ENCODE results near the gene IQCF2.
A peak's percentile ranks its signal among the peaks of the same experiment; 100 is the strongest.

The IQCF2 gene

GRCh38 chr3:51860703-51861665, at the start of gene IQCF2:
TSS of gene IQCF2 (plus strand) at chr3:51861615. CDS start at chr3:51861667, 52 bp downstream.
- TF ChIP-seq, protein P1, sequence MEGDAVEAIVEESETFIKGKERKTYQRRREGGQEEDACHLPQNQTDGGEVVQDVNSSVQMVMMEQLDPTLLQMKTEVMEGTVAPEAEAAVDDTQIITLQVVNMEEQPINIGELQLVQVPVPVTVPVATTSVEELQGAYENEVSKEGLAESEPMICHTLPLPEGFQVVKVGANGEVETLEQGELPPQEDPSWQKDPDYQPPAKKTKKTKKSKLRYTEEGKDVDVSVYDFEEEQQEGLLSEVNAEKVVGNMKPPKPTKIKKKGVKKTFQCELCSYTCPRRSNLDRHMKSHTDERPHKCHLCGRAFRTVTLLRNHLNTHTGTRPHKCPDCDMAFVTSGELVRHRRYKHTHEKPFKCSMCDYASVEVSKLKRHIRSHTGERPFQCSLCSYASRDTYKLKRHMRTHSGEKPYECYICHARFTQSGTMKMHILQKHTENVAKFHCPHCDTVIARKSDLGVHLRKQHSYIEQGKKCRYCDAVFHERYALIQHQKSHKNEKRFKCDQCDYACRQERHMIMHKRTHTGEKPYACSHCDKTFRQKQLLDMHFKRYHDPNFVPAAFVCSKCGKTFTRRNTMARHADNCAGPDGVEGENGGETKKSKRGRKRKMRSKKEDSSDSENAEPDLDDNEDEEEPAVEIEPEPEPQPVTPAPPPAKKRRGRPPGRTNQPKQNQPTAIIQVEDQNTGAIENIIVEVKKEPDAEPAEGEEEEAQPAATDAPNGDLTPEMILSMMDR (IDR thresholded peaks at IDR 0.05; ENCODE audit: insufficient read depth, low read length, poor library complexity, severe bottlenecking), result no peak
- H3K27me3 ChIP-seq (replicated peaks; ENCODE audit: control insufficient read depth, insufficient read depth, low read length), result no peaks in the 10 kb centered on the region
- no peaks in the 10 kb centered on the region for H3K36me3 ChIP-seq (ENCODE audit: control insufficient read depth, insufficient read depth, low read length)
- DNase-seq (ENCODE audit: extremely low read depth, insufficient read length), result peak; percentile 25
- no peak within 1 kb of the TSS for H3K4me3 ChIP-seq (replicated peaks; ENCODE audit: low read depth, low read length)

- H3K4me3 ChIP-seq (replicated peaks; ENCODE audit: low read depth, low read length), result no peak overlapping the region
- TF ChIP-seq, protein P1 (IDR thresholded peaks at IDR 0.05; ENCODE audit: insufficient read depth, low read length, poor library complexity, severe bottlenecking), result no peak
Measured at GRCh38 chr3:51813539-51813938, 47.9 kb upstream of the IQCF2 start.

DNA sequence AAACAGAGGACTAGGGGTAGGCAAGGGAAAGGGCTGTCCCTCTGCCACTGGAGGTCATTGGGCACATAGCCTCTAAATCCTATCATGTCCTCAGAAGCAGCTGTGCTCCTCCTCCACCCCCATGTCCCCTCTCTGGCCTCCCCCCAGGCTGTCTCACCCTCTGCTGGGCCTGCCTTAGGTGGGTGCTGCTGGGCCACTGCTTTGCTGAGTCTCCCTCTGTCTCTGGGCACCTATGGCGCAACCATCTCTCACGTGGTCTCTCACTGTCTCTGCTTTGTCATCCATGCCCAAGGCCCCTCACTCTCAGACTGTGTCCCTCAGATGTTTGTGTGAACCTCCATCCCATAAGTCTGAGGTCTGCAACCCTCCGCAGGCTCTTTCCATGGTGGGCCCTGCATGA, 47.4 kb upstream of the IQCF2 start:
- H3K36me3 ChIP-seq (ENCODE audit: control insufficient read depth, insufficient read depth, low read length), result no peaks in the 10 kb centered on the region
- no peak for DNase-seq (ENCODE audit: extremely low read depth, insufficient read length)
- no peaks in the 10 kb centered on the region for H3K27me3 ChIP-seq (replicated peaks; ENCODE audit: control insufficient read depth, insufficient read depth, low read length)
- TF ChIP-seq, protein P1 (IDR thresholded peaks at IDR 0.05; ENCODE audit: insufficient read depth, low read length, poor library complexity, severe bottlenecking), result no peak
- H3K4me3 ChIP-seq (replicated peaks; ENCODE audit: low read depth, low read length), result no peak overlapping the region

More at GRCh38 chr3:51813539-51813938, 47.9 kb upstream of the IQCF2 start:
- DNase-seq (ENCODE audit: extremely low read depth, insufficient read length), result no peak
- Histone ChIP-seq H3K36me3 (ENCODE audit: control insufficient read depth, insufficient read depth, low read length) (no peaks in the 10 kb centered on the region), H3K27me3 (replicated peaks; ENCODE audit: control insufficient read depth, insufficient read depth, low read length) (no peaks in the 10 kb centered on the region)

- Histone ChIP-seq H3K4me3 (replicated peaks; ENCODE audit: low read depth, low read length) (no peak overlapping the region), H3K27me3 (replicated peaks; ENCODE audit: control insufficient read depth, insufficient read depth, low read length) (no peaks in the 10 kb centered on the region), H3K36me3 (ENCODE audit: control insufficient read depth, insufficient read depth, low read length) (no peaks in the 10 kb centered on the region)
- TF ChIP-seq, protein P1 (IDR thresholded peaks at IDR 0.05; ENCODE audit: insufficient read depth, low read length, poor library complexity, severe bottlenecking), result no peak
- no peak for DNase-seq (ENCODE audit: extremely low read depth, insufficient read length)
Measured at GRCh38 chr3:51815614-51816013, 45.8 kb upstream of the IQCF2 start.

DNA sequence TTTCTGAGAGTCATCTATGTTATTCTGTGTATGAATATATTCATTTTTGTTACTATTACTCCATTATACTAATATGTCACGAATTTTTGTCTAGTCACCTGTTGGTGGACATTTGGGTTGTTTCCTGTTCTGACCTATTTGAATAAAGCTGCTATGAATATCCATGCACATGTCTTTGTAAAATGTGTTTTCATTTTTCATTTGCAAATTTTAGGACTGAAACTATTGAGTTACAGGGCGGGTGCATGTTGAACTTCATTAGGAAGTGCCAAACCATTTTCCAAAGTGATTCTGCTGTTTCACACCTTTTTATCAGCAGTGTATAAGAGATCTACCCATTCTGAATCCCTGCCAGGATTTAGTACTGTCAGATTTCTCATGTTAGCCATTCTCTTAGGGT, 44.7 kb upstream of the IQCF2 start:
- DNase-seq (ENCODE audit: extremely low read depth, insufficient read length), result no peak
- H3K36me3 ChIP-seq (ENCODE audit: control insufficient read depth, insufficient read depth, low read length), result no peaks in the 10 kb centered on the region
- H3K27me3 ChIP-seq (replicated peaks; ENCODE audit: control insufficient read depth, insufficient read depth, low read length), result no peaks in the 10 kb centered on the region
- H3K4me3 ChIP-seq (replicated peaks; ENCODE audit: low read depth, low read length), result no peak overlapping the region
- TF ChIP-seq, protein P1 (IDR thresholded peaks at IDR 0.05; ENCODE audit: insufficient read depth, low read length, poor library complexity, severe bottlenecking), result no peak

Measured in GM06990 (cell line).